Uterus (tissue), 4 donors: Measurements from ENCODE around the gene CACNB4. TPM values are rescaled to one million over a fixed set of nuclear protein-coding genes. Genes with fewer than 3 reads are reported as not detected.

Source experiments
- DNase-seq, 2 donors: peaks; one replicate each; pipeline ENCODE4 v3.0.0-alpha.2; 2019 to 2020
- H3K27ac ChIP-seq, 2 donors: fragments of 200-600 bp; sonication (generic); 1 replicate in 1 of 2; 2 replicates in 1 of 2; pipeline ENCODE4 v1.5.1; 2016 to 2018
- H3K27me3 ChIP-seq, 2 donors: fragments of 200-600 bp; sonication (generic); one replicate each; pipeline ENCODE4 v1.5.1; 2018 to 2019; ENCODE audit warnings: control low read depth in 1 of 2
- H3K36me3 ChIP-seq, 2 donors: fragments of 200-600 bp; sonication (generic); one replicate each; pipeline ENCODE4 v1.5.1; 2019; ENCODE audit warnings: control low read depth in 1 of 2
- H3K4me1 ChIP-seq, 2 donors: fragments of 200-600 bp; sonication (generic); one replicate each; pipeline ENCODE4 v1.5.1; 2018 to 2019; ENCODE audit warnings: control low read depth in 1 of 2
- H3K4me3 ChIP-seq, 2 donors: fragments of 200-600 bp; sonication (generic); 1 replicate in 1 of 2; 2 replicates in 1 of 2; pipeline ENCODE4 v1.5.1; 2018 to 2019; ENCODE audit warnings: mild to moderate bottlenecking in 1 of 2
- H3K9me3 ChIP-seq, 2 donors: fragments of 200-600 bp; sonication (generic); one replicate each; pipeline ENCODE4 v1.5.1; 2019; ENCODE audit warnings: control low read depth in 1 of 2
- CTCF ChIP-seq, 4 experiments: fragments of 200-600 bp in 2 of 4; fragments of 450-650 bp in 2 of 4; sonication (generic) in 2 of 4; IDR thresholded peaks; one replicate each; pipeline ENCODE4 v1.5.1; 2016 to 2019; ENCODE audit warnings: antibody characterized with exemption in 4 of 4, mild to moderate bottlenecking in 2 of 4, moderate library complexity in 1 of 4
- POLR2A ChIP-seq, 2 donors: fragments of 450-650 bp; IDR thresholded peaks; one replicate each; pipeline ENCODE4 v1.6.1; 2016; ENCODE audit warnings: antibody characterized with exemption in 2 of 2, mild to moderate bottlenecking in 1 of 2, moderate library complexity in 1 of 2
- intact Hi-C: fragments of 100-400 bp; cut with DNase I; formaldehyde crosslinking; loops from one replicate; pipeline ENCODE4 v1.15.1; 2023; ENCODE audit warnings: low total_unique reads
- total RNA-seq, 4 donors: library from RNA; depleted of rRNA in 3 of 4; stranded (reverse); fragments of >200 nt in 3 of 4; gene quantifications; one replicate each; pipeline versions ENCODE4 v1.1.0 to v1.2.4, GENCODE V29; 2014 to 2023
- donor health status: DM: yes; HTN: yes; CAD: no.

Gene CACNB4
- total RNA-seq, 4 donors from 2014 or later = 0.26 to 14.0 (median 1.6) TPM

- Histone ChIP-seq H3K27ac (no peak overlapping the region), H3K4me1 (no peaks in the 10 kb centered on the region), H3K27me3 (no peaks in the 10 kb centered on the region), H3K36me3 (no peaks in the 10 kb centered on the region), H3K9me3 (no peaks in the 10 kb centered on the region), H3K4me3 (no peak overlapping the region)
- no peak for DNase-seq
- TF ChIP-seq CTCF (IDR thresholded peaks at IDR 0.05) (no peak), POLR2A (IDR thresholded peaks at IDR 0.05) (no peak)
- intact Hi-C loops = no loop called here
Observed at GRCh38 chr2:151991010-151991409, 107.8 kb downstream of the CACNB4 start.

- TF ChIP-seq CTCF (IDR thresholded peaks at IDR 0.05) (no peak), POLR2A (IDR thresholded peaks at IDR 0.05) (no peak)
- Histone ChIP-seq H3K36me3 (no peaks in the 10 kb centered on the region), H3K27ac (no peak overlapping the region), H3K27me3 (no peaks in the 10 kb centered on the region), H3K9me3 (no peaks in the 10 kb centered on the region), H3K4me1 (no peaks in the 10 kb centered on the region), H3K4me3 (no peak overlapping the region)
- intact Hi-C loops = no loop called here
- no peak for DNase-seq
Observed at GRCh38 chr2:151989378-151989777, 109.5 kb downstream of the CACNB4 start.

GRCh38 chr2:151987484-151987883, 111.4 kb downstream of the CACNB4 start:
- Histone ChIP-seq H3K27me3 (no peaks in the 10 kb centered on the region), H3K4me3 (no peak overlapping the region), H3K9me3 (no peaks in the 10 kb centered on the region), H3K4me1 (no peaks in the 10 kb centered on the region), H3K27ac (no peak overlapping the region), H3K36me3 (no peaks in the 10 kb centered on the region)
- no peak for DNase-seq
- TF ChIP-seq CTCF (IDR thresholded peaks at IDR 0.05) (no peak), POLR2A (IDR thresholded peaks at IDR 0.05) (no peak)
- intact Hi-C loops = no loop called here

- TF ChIP-seq POLR2A (IDR thresholded peaks at IDR 0.05) = no peak
- TF ChIP-seq CTCF (IDR thresholded peaks at IDR 0.05) = no peak
- Histone ChIP-seq H3K36me3 (no peaks in the 10 kb centered on the region), H3K4me3 (no peak overlapping the region), H3K4me1 (no peaks in the 10 kb centered on the region), H3K27ac (no peak overlapping the region), H3K9me3 (no peaks in the 10 kb centered on the region), H3K27me3 (no peaks in the 10 kb centered on the region)
- intact Hi-C loops = no loop called here
- no peak for DNase-seq
Observed at GRCh38 chr2:151984424-151985083, 114.3 kb downstream of the CACNB4 start.

- Histone ChIP-seq H3K27me3 (no peaks in the 10 kb centered on the region), H3K9me3 (no peaks in the 10 kb centered on the region), H3K27ac (no peak overlapping the region), H3K4me1 (no peaks in the 10 kb centered on the region), H3K36me3 (no peaks in the 10 kb centered on the region), H3K4me3 (no peak overlapping the region)
- no peak for DNase-seq
- no peak for TF ChIP-seq POLR2A (IDR thresholded peaks at IDR 0.05)
- no peak for TF ChIP-seq CTCF (IDR thresholded peaks at IDR 0.05)
- intact Hi-C loops = no loop called here
Observed at GRCh38 chr2:151983221-151983620, 115.6 kb downstream of the CACNB4 start.
